Gastrocnemius medialis (tissue), 4 donors: ENCODE measurements around the gene FADS3. TPM values are rescaled to one million over a fixed set of nuclear protein-coding genes. Genes with fewer than 3 reads are reported as not detected.
A peak's percentile ranks its signal among the peaks of the same experiment; 100 is the strongest.

ENCODE experiments used
- ATAC-seq, 2 donors: fragments of 150-250 bp; one replicate each; pipeline ENCODE4 v1.9.1; 2016
- DNase-seq, 2 donors: peaks; one replicate each; pipeline ENCODE4 v3.0.0-alpha.2; 2019
- H3K27ac ChIP-seq, 4 donors: fragments of 200-600 bp; sonication (generic); 1 replicate in 1 of 4; 2 replicates in 3 of 4; pipeline ENCODE4 v1.5.1; 2016 to 2018; ENCODE audit warnings: mild to moderate bottlenecking in 2 of 4, moderate library complexity in 1 of 4
- H3K27me3 ChIP-seq, 3 donors: fragments of 200-600 bp; sonication (generic) in 2 of 3; 1 replicate in 1 of 3; 2 replicates in 2 of 3; pipeline versions ENCODE4 v1.5.1 to v1.6.0; 2016 to 2019; ENCODE audit warnings: mild to moderate bottlenecking in 1 of 3, moderate library complexity in 1 of 3
- H3K36me3 ChIP-seq, 2 donors: fragments of 200-600 bp; sonication (generic) in 1 of 2; one replicate each; pipeline ENCODE4 v1.5.1; 2017 to 2018
- H3K4me1 ChIP-seq, 2 donors: fragments of 200-600 bp; sonication (generic) in 1 of 2; one replicate each; pipeline ENCODE4 v1.5.1; 2016 to 2017; ENCODE audit warnings: mild to moderate bottlenecking in 2 of 2
- H3K4me3 ChIP-seq, 4 donors: fragments of 200-600 bp; sonication (generic) in 3 of 4; 1 replicate in 1 of 4; 2 replicates in 3 of 4; pipeline ENCODE4 v1.5.1; 2016 to 2019; ENCODE audit warnings: mild to moderate bottlenecking in 2 of 4
- H3K9me3 ChIP-seq, 3 donors: fragments of 200-600 bp; sonication (generic) in 2 of 3; 1 replicate in 1 of 3; 2 replicates in 2 of 3; pipeline ENCODE4 v1.5.1; 2016 to 2019
- POLR2A ChIP-seq, 2 donors: fragments of 450-650 bp; IDR thresholded peaks; one replicate each; pipeline ENCODE4 v1.6.1; 2017; ENCODE audit warnings: antibody characterized with exemption in 2 of 2, mild to moderate bottlenecking in 2 of 2, moderate library complexity in 2 of 2
- in situ Hi-C, 4 donors: fragments of 200-750 bp; cut with MboI; loops; one replicate each; pipeline versions ENCODE4 v1.15.0 to v1.8.0; 2017; ENCODE audit warnings: low sequenced_read_pairs in 4 of 4
- intact Hi-C: fragments of 100-400 bp; cut with DNase I; formaldehyde crosslinking; loops from one replicate; pipeline ENCODE4 v1.15.1; 2023; ENCODE audit warnings: low total_unique reads
- total RNA-seq, 4 donors: library from RNA; depleted of rRNA; stranded (reverse); fragments of >200 nt; gene quantifications; one replicate each; pipeline versions ENCODE4 v1.1.0 to v1.2.3, GENCODE V29; 2016
- TF ChIP-seq, protein P1 (sequence below), 5 experiments: fragments of 450-650 bp in 3 of 5; fragments of 200-600 bp in 2 of 5; sonication (generic) in 2 of 5; IDR thresholded peaks in 4 of 5; conservative IDR thresholded peaks in 1 of 5; 1 replicate in 4 of 5; 2 replicates in 1 of 5; pipeline ENCODE4 v1.5.1; 2016 to 2019; ENCODE audit warnings: antibody characterized with exemption in 5 of 5, mild to moderate bottlenecking in 3 of 5, moderate library complexity in 3 of 5

Gene FADS3
- total RNA-seq, 4 donors from 2014 or later, result 40.7 to 196 (median 89.0) TPM

DNA sequence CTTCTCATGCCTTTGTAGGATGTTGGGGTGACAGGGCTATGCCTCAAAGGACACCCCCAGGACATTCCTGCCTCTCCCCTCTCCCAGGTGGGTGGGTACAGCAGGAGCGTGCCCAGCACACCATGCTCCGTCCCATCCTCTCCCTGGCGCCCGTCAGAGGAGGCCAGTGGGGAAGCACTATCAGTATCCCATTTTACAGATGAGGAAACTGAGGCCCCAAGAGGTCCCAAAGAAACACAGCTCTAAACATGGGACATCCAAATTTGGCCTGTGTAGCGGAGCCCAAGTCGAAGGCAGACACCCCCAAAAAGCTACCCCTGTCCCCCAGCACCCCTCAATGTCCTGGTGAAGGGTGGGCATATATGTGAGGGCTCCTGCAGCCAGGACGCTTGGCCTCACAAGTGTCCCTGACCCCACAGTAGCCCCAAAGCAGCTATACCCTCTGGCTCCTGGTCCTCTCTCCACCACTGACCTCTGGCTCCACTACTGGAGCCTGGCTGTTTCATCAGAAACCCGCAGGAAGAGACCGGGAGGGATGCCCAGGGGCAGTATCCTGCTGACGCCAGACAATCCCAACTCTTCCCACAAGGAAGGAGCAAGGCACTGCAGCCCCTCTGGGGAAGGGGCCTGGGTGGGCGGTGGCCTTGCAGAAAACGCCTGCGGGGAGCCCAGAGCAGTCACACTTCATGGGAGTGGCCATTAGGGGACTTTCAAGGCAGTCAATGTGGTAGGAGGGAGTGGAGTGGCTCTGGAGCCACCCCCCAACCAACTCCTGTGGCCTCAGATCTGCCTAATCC is 5.4 kb downstream of the FADS3 start:
- H3K9me3 ChIP-seq, result no peaks in the 10 kb centered on the region
- no peak for DNase-seq
- no peak for ATAC-seq
- peak overlapping the region in 3 of 4 donors; percentile 39 to 89 (median 47) for H3K27ac ChIP-seq
- no peaks in the 10 kb centered on the region for H3K27me3 ChIP-seq
- in situ Hi-C loops (loop anchor here in 1 of 4 donors (10.0 kb wide), 1 partner anchor 69 kb away; the partner anchor contains the start of gene BEST1), intact Hi-C loops (no loop called here)
- peaks cover 25 to 34% of the 10 kb centered on the region in 2 donors for H3K4me1 ChIP-seq
- no peak overlapping the region for H3K4me3 ChIP-seq
- H3K36me3 ChIP-seq, result no peaks in the 10 kb centered on the region
- TF ChIP-seq, protein P1, sequence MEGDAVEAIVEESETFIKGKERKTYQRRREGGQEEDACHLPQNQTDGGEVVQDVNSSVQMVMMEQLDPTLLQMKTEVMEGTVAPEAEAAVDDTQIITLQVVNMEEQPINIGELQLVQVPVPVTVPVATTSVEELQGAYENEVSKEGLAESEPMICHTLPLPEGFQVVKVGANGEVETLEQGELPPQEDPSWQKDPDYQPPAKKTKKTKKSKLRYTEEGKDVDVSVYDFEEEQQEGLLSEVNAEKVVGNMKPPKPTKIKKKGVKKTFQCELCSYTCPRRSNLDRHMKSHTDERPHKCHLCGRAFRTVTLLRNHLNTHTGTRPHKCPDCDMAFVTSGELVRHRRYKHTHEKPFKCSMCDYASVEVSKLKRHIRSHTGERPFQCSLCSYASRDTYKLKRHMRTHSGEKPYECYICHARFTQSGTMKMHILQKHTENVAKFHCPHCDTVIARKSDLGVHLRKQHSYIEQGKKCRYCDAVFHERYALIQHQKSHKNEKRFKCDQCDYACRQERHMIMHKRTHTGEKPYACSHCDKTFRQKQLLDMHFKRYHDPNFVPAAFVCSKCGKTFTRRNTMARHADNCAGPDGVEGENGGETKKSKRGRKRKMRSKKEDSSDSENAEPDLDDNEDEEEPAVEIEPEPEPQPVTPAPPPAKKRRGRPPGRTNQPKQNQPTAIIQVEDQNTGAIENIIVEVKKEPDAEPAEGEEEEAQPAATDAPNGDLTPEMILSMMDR (IDR thresholded peaks at IDR 0.05 in 4 of 5, conservative IDR thresholded peaks at IDR 0.05 in 1 of 5), result no peak
- TF ChIP-seq POLR2A (IDR thresholded peaks at IDR 0.05), result no peak

DNA sequence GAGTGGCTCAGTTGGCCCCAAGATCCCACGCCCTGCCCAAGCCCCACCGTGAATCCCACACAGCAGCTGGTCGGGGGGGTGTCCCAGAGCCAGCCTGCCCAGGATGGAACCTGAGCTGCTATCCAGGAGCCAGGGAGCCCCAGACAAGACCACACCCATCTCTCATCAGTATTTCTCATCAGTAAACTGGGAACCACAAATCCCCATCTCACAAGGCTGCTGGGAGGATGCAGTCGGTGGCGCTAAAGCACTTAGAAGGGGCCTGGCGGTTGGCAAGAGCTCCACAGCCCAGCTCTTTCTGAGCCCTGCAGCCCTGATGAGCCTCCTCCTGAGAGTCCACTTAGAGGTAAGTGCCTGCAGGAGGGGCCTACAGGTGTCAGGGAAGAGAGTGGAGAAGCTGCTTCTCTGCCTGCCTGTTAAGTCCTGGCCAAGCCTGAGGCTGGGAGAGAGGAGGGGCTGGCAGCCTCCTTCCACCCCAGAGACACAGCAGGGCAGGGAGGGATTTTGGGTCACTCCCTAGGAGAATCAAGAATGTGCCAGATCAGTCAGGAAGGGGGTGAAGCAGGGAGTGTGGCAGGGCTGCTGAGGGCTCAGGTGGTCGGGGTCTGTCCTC is 6.1 kb downstream of the FADS3 start:
- DNase-seq (no peak), ATAC-seq (no peak)
- H3K27me3 ChIP-seq, result no peaks in the 10 kb centered on the region
- H3K9me3 ChIP-seq, result no peaks in the 10 kb centered on the region
- H3K4me1 ChIP-seq, result peaks cover 18 to 29% of the 10 kb centered on the region in 2 donors
- TF ChIP-seq POLR2A (IDR thresholded peaks at IDR 0.05), result no peak
- TF ChIP-seq, protein P1 (IDR thresholded peaks at IDR 0.05 in 4 of 5, conservative IDR thresholded peaks at IDR 0.05 in 1 of 5), result no peak
- intact Hi-C loops, result no loop called here
- in situ Hi-C loops, result loop anchor here in 1 of 4 donors (10.0 kb wide), 1 partner anchor 70 kb away; the partner anchor contains the start of gene BEST1
- no peaks in the 10 kb centered on the region for H3K36me3 ChIP-seq
- no peak overlapping the region for H3K4me3 ChIP-seq
- peak overlapping the region in 3 of 4 donors; percentile 26 to 89 (median 47) for H3K27ac ChIP-seq

DNA sequence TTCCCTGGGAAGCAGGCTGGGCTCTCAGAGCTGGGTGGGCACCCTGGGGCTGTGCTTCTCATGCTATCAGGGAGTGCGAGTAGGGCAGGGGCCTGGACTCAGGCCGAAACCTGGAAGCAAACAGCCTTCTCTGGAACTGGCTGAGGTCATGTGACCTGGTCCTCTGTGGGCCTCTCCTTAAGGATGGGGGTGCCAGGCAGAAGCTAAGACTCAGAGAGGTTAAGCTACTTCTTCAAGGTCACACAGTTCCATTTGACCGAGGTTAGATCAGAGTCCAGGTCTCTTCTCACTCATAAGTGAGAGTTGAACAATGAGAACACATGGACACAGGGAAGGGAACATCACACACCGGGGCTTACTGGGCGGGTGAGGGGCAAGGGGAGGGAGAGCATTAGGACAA is 7.4 kb downstream of the FADS3 start:
- no peak for TF ChIP-seq POLR2A (IDR thresholded peaks at IDR 0.05)
- TF ChIP-seq, protein P1 (IDR thresholded peaks at IDR 0.05 in 4 of 5, conservative IDR thresholded peaks at IDR 0.05 in 1 of 5), result no peak
- H3K4me1 ChIP-seq, result peaks cover 14 to 16% of the 10 kb centered on the region in 2 donors
- no peaks in the 10 kb centered on the region for H3K9me3 ChIP-seq
- H3K36me3 ChIP-seq, result peaks cover 0 to 9% of the 10 kb centered on the region in 2 donors
- in situ Hi-C loops (loop anchor here in 1 of 4 donors (10.0 kb wide), 1 partner anchor 71 kb away; the partner anchor contains the start of gene BEST1), intact Hi-C loops (no loop called here)
- H3K4me3 ChIP-seq, result no peak overlapping the region
- peak overlapping the region in 2 of 4 donors; percentile 18 to 36 for H3K27ac ChIP-seq
- H3K27me3 ChIP-seq, result no peaks in the 10 kb centered on the region
- DNase-seq (no peak), ATAC-seq (no peak)

DNA sequence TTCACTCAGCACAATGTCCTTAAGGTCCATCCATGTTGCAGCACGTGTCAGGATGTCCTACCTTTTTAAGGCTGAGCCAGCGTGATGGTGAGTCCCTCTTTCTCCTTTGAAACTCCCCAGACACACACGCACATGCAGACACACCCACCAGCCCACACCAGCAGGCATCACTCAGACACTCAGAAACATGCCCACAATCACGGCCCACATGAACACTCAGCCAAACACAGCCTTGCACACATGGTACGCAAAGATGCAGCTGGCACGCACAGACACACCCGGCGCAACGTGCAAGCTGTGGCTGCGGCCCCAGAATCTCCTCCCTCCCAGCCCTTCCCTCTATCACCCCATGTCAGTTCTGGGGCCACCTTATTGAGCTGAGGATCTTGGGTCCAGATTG is 8.0 kb downstream of the FADS3 start:
- Histone ChIP-seq H3K27ac (peak overlapping the region in 2 of 4 donors; percentile 18 to 36), H3K4me1 (peaks cover 9 to 12% of the 10 kb centered on the region in 2 donors), H3K4me3 (no peak overlapping the region), H3K9me3 (no peaks in the 10 kb centered on the region), H3K27me3 (no peaks in the 10 kb centered on the region), H3K36me3 (peaks cover 0 to 15% of the 10 kb centered on the region in 2 donors)
- in situ Hi-C loops (loop anchor here in 1 of 4 donors (10.0 kb wide), 1 partner anchor 71 kb away; the partner anchor contains the start of gene BEST1), intact Hi-C loops (no loop called here)
- no peak for DNase-seq
- ATAC-seq, result no peak
- TF ChIP-seq, protein P1 (IDR thresholded peaks at IDR 0.05 in 4 of 5, conservative IDR thresholded peaks at IDR 0.05 in 1 of 5), result no peak
- TF ChIP-seq POLR2A (IDR thresholded peaks at IDR 0.05), result no peak
